ENCODE results near the gene ATP6V0C.

DNA sequence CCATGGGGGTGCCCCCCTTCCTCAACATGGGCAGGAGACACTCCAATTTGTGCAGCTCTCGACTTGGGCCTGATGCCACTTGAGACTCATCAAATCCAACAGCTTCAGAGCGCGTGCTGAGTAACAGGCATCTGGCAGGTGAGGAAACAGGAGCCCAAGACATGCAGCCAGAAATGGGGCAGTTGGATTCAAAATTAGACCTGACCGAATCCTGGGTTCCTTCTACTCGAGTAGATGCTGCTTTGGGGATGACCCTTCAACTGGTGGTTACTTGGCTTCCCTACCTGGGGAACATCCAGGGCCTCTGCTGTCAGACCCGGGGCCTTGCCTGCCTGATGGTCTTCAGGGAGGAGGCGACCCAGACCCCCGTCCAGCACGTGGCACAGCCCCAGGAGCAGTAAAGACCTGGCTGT lies 43.1 kb upstream of the ATP6V0C start:
- TF ChIP-seq, protein P1, sequence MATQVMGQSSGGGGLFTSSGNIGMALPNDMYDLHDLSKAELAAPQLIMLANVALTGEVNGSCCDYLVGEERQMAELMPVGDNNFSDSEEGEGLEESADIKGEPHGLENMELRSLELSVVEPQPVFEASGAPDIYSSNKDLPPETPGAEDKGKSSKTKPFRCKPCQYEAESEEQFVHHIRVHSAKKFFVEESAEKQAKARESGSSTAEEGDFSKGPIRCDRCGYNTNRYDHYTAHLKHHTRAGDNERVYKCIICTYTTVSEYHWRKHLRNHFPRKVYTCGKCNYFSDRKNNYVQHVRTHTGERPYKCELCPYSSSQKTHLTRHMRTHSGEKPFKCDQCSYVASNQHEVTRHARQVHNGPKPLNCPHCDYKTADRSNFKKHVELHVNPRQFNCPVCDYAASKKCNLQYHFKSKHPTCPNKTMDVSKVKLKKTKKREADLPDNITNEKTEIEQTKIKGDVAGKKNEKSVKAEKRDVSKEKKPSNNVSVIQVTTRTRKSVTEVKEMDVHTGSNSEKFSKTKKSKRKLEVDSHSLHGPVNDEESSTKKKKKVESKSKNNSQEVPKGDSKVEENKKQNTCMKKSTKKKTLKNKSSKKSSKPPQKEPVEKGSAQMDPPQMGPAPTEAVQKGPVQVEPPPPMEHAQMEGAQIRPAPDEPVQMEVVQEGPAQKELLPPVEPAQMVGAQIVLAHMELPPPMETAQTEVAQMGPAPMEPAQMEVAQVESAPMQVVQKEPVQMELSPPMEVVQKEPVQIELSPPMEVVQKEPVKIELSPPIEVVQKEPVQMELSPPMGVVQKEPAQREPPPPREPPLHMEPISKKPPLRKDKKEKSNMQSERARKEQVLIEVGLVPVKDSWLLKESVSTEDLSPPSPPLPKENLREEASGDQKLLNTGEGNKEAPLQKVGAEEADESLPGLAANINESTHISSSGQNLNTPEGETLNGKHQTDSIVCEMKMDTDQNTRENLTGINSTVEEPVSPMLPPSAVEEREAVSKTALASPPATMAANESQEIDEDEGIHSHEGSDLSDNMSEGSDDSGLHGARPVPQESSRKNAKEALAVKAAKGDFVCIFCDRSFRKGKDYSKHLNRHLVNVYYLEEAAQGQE (IDR thresholded peaks at IDR 0.05; ENCODE audit: insufficient read depth in 1 of 2, low read depth in 2 of 2, low read length in 2 of 2): no peak
- no peak for TF ChIP-seq TAF1 (IDR thresholded peaks at IDR 0.05; ENCODE audit: borderline replicate concordance, insufficient read depth, low read length)
- no peak for TF ChIP-seq POLR2AphosphoS5 (IDR thresholded peaks at IDR 0.05; ENCODE audit: low read depth, low read length)
- no peak for TF ChIP-seq SIN3A (IDR thresholded peaks at IDR 0.05; ENCODE audit: borderline replicate concordance, insufficient read depth, low read length)
- no peak for TF ChIP-seq FOXP2 (optimal IDR thresholded peaks at IDR 0.05; ENCODE audit: borderline replicate concordance, extremely low read depth, extremely low read length, insufficient read depth)

Data from PFSK-1 (cell line).